ENCODE measurements around the gene TMEM63A. TPM values are rescaled to one million over a fixed set of nuclear protein-coding genes. Genes with fewer than 3 reads are reported as not detected.

The TMEM63A gene
- total and polyA plus RNA-seq, 2 of the 13 experiments (the other 11 are each of a cell fraction or from before 2014, with no cell fraction given), result 23.9 to 53.3 TPM

- peak; percentile 79; the same call in 1 of the 2 replicates for TF ChIP-seq ELF1 (CRISPR knock-in tag; IDR thresholded peaks at IDR 0.05)
- TF ChIP-seq ZNF44 (CRISPR knock-in tag; IDR thresholded peaks at IDR 0.05), result peak; percentile 78; the same call in 1 of the 2 replicates
- no peak for TF ChIP-seq ZC3H4 (CRISPR knock-in tag; IDR thresholded peaks at IDR 0.05; ENCODE audit: borderline replicate concordance)
- TF ChIP-seq RBFOX2 (IDR thresholded peaks at IDR 0.05; ENCODE audit: low read depth, low read length), result no peak
- TF ChIP-seq PRMT3 (CRISPR knock-in tag; IDR thresholded peaks at IDR 0.05; ENCODE audit: borderline replicate concordance, low read depth), result no peak
- peak; percentile 45; the same call in 1 of the 2 replicates for TF ChIP-seq ONECUT2 (CRISPR knock-in tag; IDR thresholded peaks at IDR 0.05)
- TF ChIP-seq PHF5A (CRISPR knock-in tag; IDR thresholded peaks at IDR 0.05; ENCODE audit: low read depth, unreplicated experiment), result no peak
- peak; percentile 93 for TF ChIP-seq ZNF543 (CRISPR knock-in tag; IDR thresholded peaks at IDR 0.05)
- peak; percentile 99 for TF ChIP-seq GATAD2A (CRISPR knock-in tag; IDR thresholded peaks at IDR 0.05)
- no peak for TF ChIP-seq PTBP1 (IDR thresholded peaks at IDR 0.05; ENCODE audit: low read depth, low read length, poor library complexity, severe bottlenecking)
- TF ChIP-seq ZNF776 (CRISPR knock-in tag; IDR thresholded peaks at IDR 0.05), result peak; percentile 47; the same call in 1 of the 2 replicates
- TF ChIP-seq PAF1 (CRISPR knock-in tag; IDR thresholded peaks at IDR 0.05), result no peak
- TF ChIP-seq ZNF24 (IDR thresholded peaks at IDR 0.05), result no peak
- no peak for TF ChIP-seq ZNF326 (CRISPR knock-in tag; IDR thresholded peaks at IDR 0.05; ENCODE audit: borderline replicate concordance)
- TF ChIP-seq PHF20 (CRISPR knock-in tag; IDR thresholded peaks at IDR 0.05), result peak; percentile 26; the same call in 1 of the 2 replicates
- no peak for TF ChIP-seq MATR3 (CRISPR knock-in tag; IDR thresholded peaks at IDR 0.05)
- no peak for TF ChIP-seq ZNF234 (CRISPR knock-in tag; conservative IDR thresholded peaks at IDR 0.05)
- no peak for TF ChIP-seq KAT7 (CRISPR knock-in tag; IDR thresholded peaks at IDR 0.05; ENCODE audit: borderline replicate concordance)
- TF ChIP-seq, protein P1, sequence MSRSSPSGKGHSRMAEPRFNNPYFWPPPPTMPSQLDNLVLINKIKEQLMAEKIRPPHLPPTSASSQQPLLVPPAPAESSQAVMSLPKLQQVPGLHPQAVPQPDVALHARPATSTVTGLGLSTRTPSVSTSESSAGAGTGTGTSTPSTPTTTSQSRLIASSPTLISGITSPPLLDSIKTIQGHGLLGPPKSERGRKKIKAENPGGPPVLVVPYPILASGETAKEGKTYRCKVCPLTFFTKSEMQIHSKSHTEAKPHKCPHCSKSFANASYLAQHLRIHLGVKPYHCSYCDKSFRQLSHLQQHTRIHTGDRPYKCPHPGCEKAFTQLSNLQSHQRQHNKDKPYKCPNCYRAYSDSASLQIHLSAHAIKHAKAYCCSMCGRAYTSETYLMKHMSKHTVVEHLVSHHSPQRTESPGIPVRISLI (CRISPR knock-in tag; IDR thresholded peaks at IDR 0.05; ENCODE audit: borderline replicate concordance), result peak; percentile 63; the same call in 1 of the 2 replicates
- TF ChIP-seq, protein P2, sequence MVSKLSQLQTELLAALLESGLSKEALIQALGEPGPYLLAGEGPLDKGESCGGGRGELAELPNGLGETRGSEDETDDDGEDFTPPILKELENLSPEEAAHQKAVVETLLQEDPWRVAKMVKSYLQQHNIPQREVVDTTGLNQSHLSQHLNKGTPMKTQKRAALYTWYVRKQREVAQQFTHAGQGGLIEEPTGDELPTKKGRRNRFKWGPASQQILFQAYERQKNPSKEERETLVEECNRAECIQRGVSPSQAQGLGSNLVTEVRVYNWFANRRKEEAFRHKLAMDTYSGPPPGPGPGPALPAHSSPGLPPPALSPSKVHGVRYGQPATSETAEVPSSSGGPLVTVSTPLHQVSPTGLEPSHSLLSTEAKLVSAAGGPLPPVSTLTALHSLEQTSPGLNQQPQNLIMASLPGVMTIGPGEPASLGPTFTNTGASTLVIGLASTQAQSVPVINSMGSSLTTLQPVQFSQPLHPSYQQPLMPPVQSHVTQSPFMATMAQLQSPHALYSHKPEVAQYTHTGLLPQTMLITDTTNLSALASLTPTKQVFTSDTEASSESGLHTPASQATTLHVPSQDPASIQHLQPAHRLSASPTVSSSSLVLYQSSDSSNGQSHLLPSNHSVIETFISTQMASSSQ (IDR thresholded peaks at IDR 0.05; ENCODE audit: low read depth), result 0 out of 2 replicates have a peak, but pooled peaks have one; percentile 45
- TF ChIP-seq, protein P2 (CRISPR knock-in tag; IDR thresholded peaks at IDR 0.05; ENCODE audit: borderline replicate concordance), result peak; percentile 90
- no peak for TF ChIP-seq ZNF598 (CRISPR knock-in tag; IDR thresholded peaks at IDR 0.05; ENCODE audit: borderline replicate concordance)
- TF ChIP-seq, protein P3, sequence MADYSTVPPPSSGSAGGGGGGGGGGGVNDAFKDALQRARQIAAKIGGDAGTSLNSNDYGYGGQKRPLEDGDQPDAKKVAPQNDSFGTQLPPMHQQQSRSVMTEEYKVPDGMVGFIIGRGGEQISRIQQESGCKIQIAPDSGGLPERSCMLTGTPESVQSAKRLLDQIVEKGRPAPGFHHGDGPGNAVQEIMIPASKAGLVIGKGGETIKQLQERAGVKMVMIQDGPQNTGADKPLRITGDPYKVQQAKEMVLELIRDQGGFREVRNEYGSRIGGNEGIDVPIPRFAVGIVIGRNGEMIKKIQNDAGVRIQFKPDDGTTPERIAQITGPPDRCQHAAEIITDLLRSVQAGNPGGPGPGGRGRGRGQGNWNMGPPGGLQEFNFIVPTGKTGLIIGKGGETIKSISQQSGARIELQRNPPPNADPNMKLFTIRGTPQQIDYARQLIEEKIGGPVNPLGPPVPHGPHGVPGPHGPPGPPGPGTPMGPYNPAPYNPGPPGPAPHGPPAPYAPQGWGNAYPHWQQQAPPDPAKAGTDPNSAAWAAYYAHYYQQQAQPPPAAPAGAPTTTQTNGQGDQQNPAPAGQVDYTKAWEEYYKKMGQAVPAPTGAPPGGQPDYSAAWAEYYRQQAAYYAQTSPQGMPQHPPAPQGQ (CRISPR knock-in tag; IDR thresholded peaks at IDR 0.05; ENCODE audit: borderline replicate concordance), result no peak
- TF ChIP-seq MIXL1 (CRISPR knock-in tag; IDR thresholded peaks at IDR 0.05), result peak; percentile 93
Measured at GRCh38 chr1:225813214-225813964, 68.8 kb downstream of the TMEM63A start (continued).

Data from HepG2 (cell line).